K562 (cell line): ENCODE results near the gene ATG7. TPM values are rescaled to one million over a fixed set of nuclear protein-coding genes. Genes with fewer than 3 reads are reported as not detected.
A peak's percentile ranks its signal among the peaks of the same experiment; 100 is the strongest.

Source experiments
- CBFA2T3 ChIP-seq: fragments of 450-650 bp; IDR thresholded peaks from 2 replicates; pipeline ENCODE4 v1.6.1; 2017
- CGGBP1 ChIP-seq: fragments of 250-450 bp; sonication (Bioruptor Pico); IDR thresholded peaks from 2 replicates; pipeline ENCODE4 v1.9.0; 2021; ENCODE audit warnings: mild to moderate bottlenecking
- DACH1 ChIP-seq: fragments of 450-650 bp; IDR thresholded peaks from 2 replicates; pipeline ENCODE4 v1.6.1; 2018; ENCODE audit not compliant: partially characterized antibody
- EZH2 ChIP-seq: IDR thresholded peaks from 2 replicates; pipeline ENCODE4 v1.6.1; 2012; ENCODE audit warnings: low read depth, mild to moderate bottlenecking, inconsistent platforms, low read length, borderline replicate concordance
- FOXK2 ChIP-seq, 2 experiments: fragments of 450-650 bp; IDR thresholded peaks in 1 of 2; conservative IDR thresholded peaks in 1 of 2; 2 replicates each; pipeline ENCODE4 v1.6.1; 2016; ENCODE audit warnings: low read depth in 2 of 2, mild to moderate bottlenecking in 1 of 2
- HDAC3 ChIP-seq: fragments of 450-650 bp; IDR thresholded peaks from 2 replicates; pipeline ENCODE4 v1.6.1; 2018; ENCODE audit warnings: borderline replicate concordance, mild to moderate bottlenecking, moderate library complexity; ENCODE audit not compliant: partially characterized antibody
- KDM5B ChIP-seq: fragments of 200-600 bp; sonication (generic); IDR thresholded peaks from 2 replicates; pipeline ENCODE4 v1.6.1; 2012; ENCODE audit warnings: low read depth, mild to moderate bottlenecking, moderate library complexity, low read length, control low read depth, inconsistent platforms; ENCODE audit not compliant: insufficient replicate concordance
- MTA2 ChIP-seq: fragments of 450-650 bp; IDR thresholded peaks from 2 replicates; pipeline ENCODE4 v1.6.1; 2016; ENCODE audit warnings: low read depth
- PCBP2 ChIP-seq: fragments of 200-400 bp; formaldehyde crosslinking; IDR thresholded peaks from 2 replicates; pipeline ENCODE4 v1.6.1; 2018; ENCODE audit warnings: low read length, low read depth, mild to moderate bottlenecking, moderate library complexity; ENCODE audit not compliant: poor library complexity, severe bottlenecking
- SIX5 ChIP-seq, 2 experiments: IDR thresholded peaks; 2 replicates each; pipeline ENCODE4 v1.6.1; 2011; ENCODE audit warnings: low read length in 2 of 2, borderline replicate concordance in 1 of 2, low read depth in 1 of 2, mild to moderate bottlenecking in 1 of 2, moderate library complexity in 1 of 2; ENCODE audit not compliant: insufficient read depth in 1 of 2
- SMARCC2 ChIP-seq: fragments of 450-650 bp; IDR thresholded peaks from 2 replicates; pipeline ENCODE4 v1.6.1; 2017; ENCODE audit warnings: antibody characterized with exemption, moderate library complexity, mild to moderate bottlenecking, low read depth
- TAF7 ChIP-seq: fragments of 450-650 bp; IDR thresholded peaks from 2 replicates; pipeline ENCODE4 v1.6.1; 2016; ENCODE audit warnings: missing genetic modification characterization, missing compliant biosample characterization
- TAL1 ChIP-seq: fragments of 450-650 bp; IDR thresholded peaks from 2 replicates; pipeline ENCODE4 v1.6.1; 2016; ENCODE audit warnings: mild to moderate bottlenecking
- ZBTB40 ChIP-seq, 2 experiments: fragments of 450-650 bp in 1 of 2; sonication (generic) in 1 of 2; formaldehyde crosslinking in 1 of 2; IDR thresholded peaks; 2 replicates each; pipeline versions ENCODE4 v1.7.1 to v1.9.0; 2016 to 2022; ENCODE audit warnings: inconsistent platforms in 1 of 2, mild to moderate bottlenecking in 1 of 2, missing genetic modification reagents in 1 of 2
- ZBTB43 ChIP-seq: sonication (generic); formaldehyde crosslinking; IDR thresholded peaks from 2 replicates; pipeline ENCODE4 v1.8.0; 2023; ENCODE audit warnings: mild to moderate bottlenecking, missing genetic modification reagents
- ZEB2 ChIP-seq: fragments of 450-650 bp; IDR thresholded peaks from 2 replicates; pipeline ENCODE4 v1.6.1; 2016
- polyA plus RNA-seq, 8 experiments: library from polyadenylated mRNA; depleted of rRNA in 4 of 8; stranded (reverse) in 5 of 8; unstranded in 3 of 8; fragments of >200 nt; fragmentation: Nextera tagmentation in 2 of 8; fragmentation: Illumina TruSeq in 1 of 8; extraction: Ambion mirVana in 2 of 8; extraction: Trizol in 1 of 8; gene quantifications; 2 replicates each; pipeline versions ENCODE4 v1.2.1 to v1.2.3, GENCODE V29; 2011 to 2014; ENCODE audit warnings: inconsistent platforms in 1 of 8, missing spikeins in 1 of 8
- total RNA-seq, 7 experiments: library from RNA; depleted of rRNA in 6 of 7; stranded (reverse); fragments of >200 nt in 6 of 7; fragmentation: Illumina TruSeq in 2 of 7; extraction: Trizol in 2 of 7; gene quantifications; 2 replicates each; pipeline versions ENCODE4 v1.2.1 to v1.2.3, GENCODE V29; 2011 to 2021; ENCODE audit warnings: low replicate concordance in 1 of 7

ATG7 gene
- total and polyA plus RNA-seq, 9 of the 15 experiments (the other 6 are each of a cell fraction or from before 2014, with no cell fraction given): 18.3 to 45.3 (median 33.6) TPM

- no peak for TF ChIP-seq ZBTB40 (IDR thresholded peaks at IDR 0.05)
- TF ChIP-seq ZBTB40 (CRISPR knock-in tag; IDR thresholded peaks at IDR 0.05): no peak
- no peak for TF ChIP-seq DACH1
- peak; percentile 15 for TF ChIP-seq HDAC3
- TF ChIP-seq ZEB2: no peak
- TF ChIP-seq CBFA2T3: no peak
- no peak for TF ChIP-seq SIX5 (IDR thresholded peaks at IDR 0.05; ENCODE audit: borderline replicate concordance in 1 of 2, insufficient read depth in 1 of 2, low read depth in 1 of 2, low read length in 2 of 2)
- TF ChIP-seq SMARCC2: no peak
- TF ChIP-seq TAL1: no peak
- no peak for TF ChIP-seq MTA2
- TF ChIP-seq EZH2: no peak
- no peak for TF ChIP-seq TAF7 (tag)
- TF ChIP-seq PCBP2: no peak
- no peak for TF ChIP-seq KDM5B
- peak; percentile 80 to 89 for TF ChIP-seq FOXK2 (conservative IDR thresholded peaks at IDR 0.05 in 1 of 2, IDR thresholded peaks at IDR 0.05 in 1 of 2; ENCODE audit: low read depth in 2 of 2)
- TF ChIP-seq CGGBP1: no peak
- no peak for TF ChIP-seq ZBTB43 (CRISPR knock-in tag)
Measured at GRCh38 chr3:11509173-11510000, 237.2 kb downstream of the ATG7 start (continued).
